Fibroblast of mammary gland (primary cell): ENCODE data around the gene CLCN6.
"Not testable (repeated sequence)": the region's sequence is repeated elsewhere in the genome, so short reads cannot be mapped to it uniquely, and the experiment has no call there.

Experiments
- DNase-seq: peaks from one replicate; pipeline ENCODE4 v3.0.0-alpha.2; 2010; ENCODE audit warnings: low read depth
- H3K4me3 ChIP-seq: 2 replicates; pipeline ENCODE4 v1.5.1; 2011; ENCODE audit warnings: low read depth, mild to moderate bottlenecking, low read length, moderate library complexity; ENCODE audit not compliant: control insufficient read depth
- CTCF ChIP-seq: conservative IDR thresholded peaks from 2 replicates; pipeline ENCODE4 v1.5.1; 2011; ENCODE audit warnings: low read depth, low read length, inconsistent platforms; ENCODE audit not compliant: control insufficient read depth, insufficient read depth

The CLCN6 gene

GRCh38 chr1:11802616-11802972 lies 3.4 kb upstream of the CLCN6 start:
- peak overlapping the region; percentile 72 for H3K4me3 ChIP-seq
- no peak for TF ChIP-seq CTCF
- DNase-seq, result no peak

- peak overlapping the region; percentile 72 for H3K4me3 ChIP-seq
- peak; percentile 98 for DNase-seq
- no peak for TF ChIP-seq CTCF
Observed at GRCh38 chr1:11802973-11803885, 2.8 kb upstream of the CLCN6 start.

GRCh38 chr1:11803924-11804665 lies 1.9 kb upstream of the CLCN6 start:
- DNase-seq, result not testable (repeated sequence)
- H3K4me3 ChIP-seq, result peak overlapping the region; percentile 72

GRCh38 chr1:11804666-11805421 lies 1.1 kb upstream of the CLCN6 start:
- TF ChIP-seq CTCF, result no peak
- H3K4me3 ChIP-seq, result peak overlapping the region; percentile 64
- DNase-seq, result peak; percentile 68

GRCh38 chr1:11806307-11806936 lies 431 bp downstream of the CLCN6 start:
- TF ChIP-seq CTCF, result no peak
- H3K4me3 ChIP-seq, result peak overlapping the region; percentile 58
- peak; percentile 49 for DNase-seq

GRCh38 chr1:11807133-11807532 lies 1.1 kb downstream of the CLCN6 start:
- peak; percentile 17 for DNase-seq
- no peak for TF ChIP-seq CTCF
- peak overlapping the region; percentile 58 for H3K4me3 ChIP-seq
